Hindlimb muscle (tissue), 1 donor: Measurements from ENCODE around the gene DPPA5. TPM values are rescaled to one million over a fixed set of nuclear protein-coding genes. Genes with fewer than 3 reads are reported as not detected.
"Not testable (repeated sequence)": the region's sequence is repeated elsewhere in the genome, so short reads cannot be mapped to it uniquely, and the experiment has no call there.

Experiments used
- DNase-seq: peaks from one replicate; pipeline ENCODE4 v3.0.0-alpha.2; 2013
- polyA plus RNA-seq: library from polyadenylated mRNA; unstranded; fragments of 120-200 nt; gene quantifications from one replicate; pipeline ENCODE4 v1.2.1, GENCODE V29; 2013; ENCODE audit not compliant: insufficient read length

DPPA5 gene
- polyA plus RNA-seq, 1 donor, result not detected

GRCh38 chr6:73363537-73363875 lies 9.4 kb upstream of the DPPA5 start:
- no peak for DNase-seq

- DNase-seq, result no peak
These were observed 8.9 kb upstream of the DPPA5 start for GRCh38 chr6:73362869-73363536.

- DNase-seq, result no peak
These were observed 8.3 kb upstream of the DPPA5 start, which contains the start of gene KHDC3L for GRCh38 chr6:73362358-73362757. TSS of gene KHDC3L (plus strand) at chr6:73362658. CDS start at chr6:73362730, 72 bp downstream.

GRCh38 chr6:73349311-73349710 lies 4.8 kb downstream of the DPPA5 start:
- DNase-seq, result no peak

- no peak for DNase-seq
These were observed 5.4 kb downstream of the DPPA5 start for GRCh38 chr6:73348550-73349204.

- DNase-seq, result no peak
These were observed 10.9 kb downstream of the DPPA5 start for GRCh38 chr6:73343164-73343563.

GRCh38 chr6:73342174-73342573 lies 11.9 kb downstream of the DPPA5 start:
- no peak for DNase-seq

- DNase-seq, result no peak
These were observed 12.7 kb downstream of the DPPA5 start for GRCh38 chr6:73341335-73341734.

GRCh38 chr6:73340048-73340447 lies 14.0 kb downstream of the DPPA5 start:
- DNase-seq, result no peak

- DNase-seq, result no peak
These were observed 14.7 kb downstream of the DPPA5 start for GRCh38 chr6:73339340-73339739.

GRCh38 chr6:73329201-73329600 lies 24.9 kb downstream of the DPPA5 start:
- no peak for DNase-seq

- DNase-seq, result no peak
These were observed 25.3 kb downstream of the DPPA5 start for GRCh38 chr6:73328790-73329189.

- DNase-seq, result no peak
These were observed 28.4 kb downstream of the DPPA5 start for GRCh38 chr6:73325656-73326055.

GRCh38 chr6:73323323-73323722 lies 30.8 kb downstream of the DPPA5 start:
- DNase-seq, result no peak

- no peak for DNase-seq
These were observed 39.2 kb downstream of the DPPA5 start for GRCh38 chr6:73314577-73315492.

GRCh38 chr6:73310503-73310845 lies 43.6 kb downstream of the DPPA5 start:
- DNase-seq, result not testable (repeated sequence)

- peak; percentile 82 for DNase-seq
These were observed 44.1 kb downstream of the DPPA5 start for GRCh38 chr6:73309785-73310502.

GRCh38 chr6:73309535-73309784 lies 44.6 kb downstream of the DPPA5 start:
- DNase-seq, result no peak

- no peak for DNase-seq
These were observed 45.2 kb downstream of the DPPA5 start for GRCh38 chr6:73308712-73309534.

- not testable (repeated sequence) for DNase-seq
These were observed 50.3 kb downstream of the DPPA5 start for GRCh38 chr6:73303773-73304172.
